ENCODE measurements around the gene ZNF497. TPM values are rescaled to one million over a fixed set of nuclear protein-coding genes. Genes with fewer than 3 reads are reported as not detected.
A peak's percentile ranks its signal among the peaks of the same experiment; 100 is the strongest.
"Not testable (repeated sequence)": the region's sequence is repeated elsewhere in the genome, so short reads cannot be mapped to it uniquely, and the experiment has no call there.

ZNF497 gene
- total RNA-seq, result 0.32 and 0.86 TPM in 2 replicates

GRCh38 chr19:58362272-58362994 is at the start of gene ZNF497:
Gene ZNF497, minus strand, starts transcription at chr19:58362751. Its CDS starts 5,116 bp downstream, at chr19:58357635.
- TF ChIP-seq CTCF (IDR thresholded peaks at IDR 0.05; ENCODE audit: insufficient read depth, low read depth, low read length), result peak; percentile 0
- H3K4me3 ChIP-seq (ENCODE audit: low read depth, low read length), result peak within 1 kb of the TSS; percentile 75
- peak; percentile 97 for DNase-seq (ENCODE audit: low read depth)

- TF ChIP-seq CTCF (IDR thresholded peaks at IDR 0.05; ENCODE audit: insufficient read depth, low read depth, low read length), result no peak
- H3K4me3 ChIP-seq (ENCODE audit: low read depth, low read length), result peak overlapping the region; percentile 93
- DNase-seq (ENCODE audit: low read depth), result no peak
Observed at GRCh38 chr19:58409010-58409790, 46.6 kb upstream of the ZNF497 start.

GRCh38 chr19:58408152-58409009 is 45.8 kb upstream of the ZNF497 start, which contains the start of gene ZNF584:
Gene ZNF584, plus strand, starts transcription at chr19:58408649. Its CDS starts 499 bp downstream, at chr19:58409148.
- peak within 1 kb of the TSS; percentile 93 for H3K4me3 ChIP-seq (ENCODE audit: low read depth, low read length)
- TF ChIP-seq CTCF (IDR thresholded peaks at IDR 0.05; ENCODE audit: insufficient read depth, low read depth, low read length), result peak; percentile 13
- DNase-seq (ENCODE audit: low read depth), result peak; percentile 94

GRCh38 chr19:58407658-58408151 is 45.2 kb upstream of the ZNF497 start:
- no peak for TF ChIP-seq CTCF (IDR thresholded peaks at IDR 0.05; ENCODE audit: insufficient read depth, low read depth, low read length)
- DNase-seq (ENCODE audit: low read depth), result peak; percentile 28
- H3K4me3 ChIP-seq (ENCODE audit: low read depth, low read length), result peak overlapping the region; percentile 93

- H3K4me3 ChIP-seq (ENCODE audit: low read depth, low read length), result peak overlapping the region; percentile 93
- DNase-seq (ENCODE audit: low read depth), result no peak
- peak; percentile 49 for TF ChIP-seq CTCF (IDR thresholded peaks at IDR 0.05; ENCODE audit: insufficient read depth, low read depth, low read length)
Observed at GRCh38 chr19:58406818-58407657, 44.5 kb upstream of the ZNF497 start.

- H3K4me3 ChIP-seq (ENCODE audit: low read depth, low read length); DNase-seq (ENCODE audit: low read depth): not testable (repeated sequence)
Observed at GRCh38 chr19:58403920-58404478, 41.4 kb upstream of the ZNF497 start.

Measured in fibroblast of villous mesenchyme (primary cell).